Retinal pigment epithelial cell (primary cell): ENCODE results near the gene C9.
"Not testable (repeated sequence)": the region's sequence is repeated elsewhere in the genome, so short reads cannot be mapped to it uniquely, and the experiment has no call there.

Experiments
- DNase-seq: peaks from one replicate; pipeline ENCODE4 v3.0.0-alpha.2; 2010; ENCODE audit warnings: low read depth
- H3K4me3 ChIP-seq: 2 replicates; pipeline ENCODE4 v1.5.1; 2011; ENCODE audit warnings: mild to moderate bottlenecking, low read length, control low read depth, moderate library complexity
- TF ChIP-seq, protein P1 (sequence below): conservative IDR thresholded peaks from 2 replicates; pipeline ENCODE4 v1.5.1; 2011; ENCODE audit warnings: low read depth, low read length, control low read depth, inconsistent platforms

Gene C9

DNA sequence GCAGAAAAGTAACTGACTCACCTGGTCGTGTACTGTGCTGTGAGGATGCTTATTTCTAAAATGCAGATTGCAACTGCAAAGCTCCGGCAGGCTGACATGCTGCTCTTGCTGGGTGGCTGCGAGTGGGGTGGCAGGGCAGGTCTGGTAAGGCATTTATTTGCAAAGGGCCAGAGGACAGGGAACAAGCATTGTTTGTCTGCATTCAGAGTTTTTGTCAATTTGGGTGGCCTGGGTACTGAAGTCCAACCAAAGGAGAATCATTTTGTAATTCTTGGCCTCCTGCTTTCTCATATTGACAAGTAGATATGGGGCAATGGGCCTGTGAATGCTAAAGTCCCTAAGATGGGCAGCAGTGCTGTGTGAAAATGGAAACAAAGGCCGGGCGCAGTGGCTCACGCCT lies at the start of gene C9:
Gene C9, minus strand, starts transcription at position 129 of the 400 bp plus-strand sequence. Its CDS starts 31 bp downstream, at position 98.
- TF ChIP-seq, protein P1, sequence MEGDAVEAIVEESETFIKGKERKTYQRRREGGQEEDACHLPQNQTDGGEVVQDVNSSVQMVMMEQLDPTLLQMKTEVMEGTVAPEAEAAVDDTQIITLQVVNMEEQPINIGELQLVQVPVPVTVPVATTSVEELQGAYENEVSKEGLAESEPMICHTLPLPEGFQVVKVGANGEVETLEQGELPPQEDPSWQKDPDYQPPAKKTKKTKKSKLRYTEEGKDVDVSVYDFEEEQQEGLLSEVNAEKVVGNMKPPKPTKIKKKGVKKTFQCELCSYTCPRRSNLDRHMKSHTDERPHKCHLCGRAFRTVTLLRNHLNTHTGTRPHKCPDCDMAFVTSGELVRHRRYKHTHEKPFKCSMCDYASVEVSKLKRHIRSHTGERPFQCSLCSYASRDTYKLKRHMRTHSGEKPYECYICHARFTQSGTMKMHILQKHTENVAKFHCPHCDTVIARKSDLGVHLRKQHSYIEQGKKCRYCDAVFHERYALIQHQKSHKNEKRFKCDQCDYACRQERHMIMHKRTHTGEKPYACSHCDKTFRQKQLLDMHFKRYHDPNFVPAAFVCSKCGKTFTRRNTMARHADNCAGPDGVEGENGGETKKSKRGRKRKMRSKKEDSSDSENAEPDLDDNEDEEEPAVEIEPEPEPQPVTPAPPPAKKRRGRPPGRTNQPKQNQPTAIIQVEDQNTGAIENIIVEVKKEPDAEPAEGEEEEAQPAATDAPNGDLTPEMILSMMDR: no peak
- no peak for DNase-seq
- no peak within 1 kb of the TSS for H3K4me3 ChIP-seq

DNA sequence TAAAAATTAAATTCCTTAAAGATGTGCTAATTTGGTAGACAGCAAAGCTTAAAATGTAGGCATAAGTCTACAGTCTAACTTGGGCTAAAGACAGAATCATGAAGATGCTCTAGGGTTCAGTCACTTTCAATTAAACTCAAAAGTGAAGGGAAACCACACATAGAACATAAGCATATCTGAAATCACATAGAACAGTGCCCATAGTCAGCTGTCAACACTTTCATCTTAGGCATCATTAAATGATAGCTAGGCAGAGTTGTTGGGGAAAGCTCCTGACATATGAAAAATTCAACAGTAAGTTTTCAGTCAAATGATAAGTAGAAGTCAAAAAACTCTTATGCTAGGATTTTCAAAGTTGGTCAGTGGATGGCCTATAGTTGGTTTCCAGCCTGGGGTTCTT lies 49.5 kb upstream of the C9 start:
- TF ChIP-seq, protein P1: no peak
- DNase-seq: no peak
- no peak overlapping the region for H3K4me3 ChIP-seq

DNA sequence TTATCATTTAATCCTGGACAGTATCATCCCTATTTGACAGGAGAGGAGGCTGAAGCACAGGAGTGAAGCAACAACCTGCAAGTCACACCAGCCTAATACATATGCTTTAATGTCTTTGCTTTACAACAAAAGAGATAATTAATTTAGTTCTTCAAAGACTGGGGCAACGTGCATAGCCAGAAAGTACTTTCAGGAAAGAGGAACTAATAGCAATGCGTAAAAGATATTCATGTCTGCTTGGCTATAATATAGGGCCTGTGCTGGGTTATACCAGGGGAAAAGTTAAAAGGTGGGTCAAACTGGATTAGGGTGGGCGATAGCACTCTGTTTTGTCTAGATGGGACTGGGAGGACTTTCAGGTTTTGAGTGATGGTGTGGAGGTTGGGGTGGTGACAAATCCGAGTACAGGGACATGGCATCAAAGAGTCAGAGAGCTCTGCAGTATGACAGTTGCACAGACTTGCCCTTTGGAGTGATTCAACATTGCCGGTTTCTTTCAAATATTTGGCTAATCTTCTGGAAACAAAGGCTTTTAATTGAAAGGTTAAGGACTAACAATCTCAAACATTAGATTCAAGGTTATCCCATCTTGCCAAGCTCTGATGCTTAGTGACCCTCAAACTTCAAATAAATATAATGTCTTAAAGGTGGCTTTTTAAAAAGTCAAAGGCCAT lies 48.6 kb upstream of the C9 start:
- H3K4me3 ChIP-seq: no peak overlapping the region
- DNase-seq: no peak
- TF ChIP-seq, protein P1: no peak

DNA sequence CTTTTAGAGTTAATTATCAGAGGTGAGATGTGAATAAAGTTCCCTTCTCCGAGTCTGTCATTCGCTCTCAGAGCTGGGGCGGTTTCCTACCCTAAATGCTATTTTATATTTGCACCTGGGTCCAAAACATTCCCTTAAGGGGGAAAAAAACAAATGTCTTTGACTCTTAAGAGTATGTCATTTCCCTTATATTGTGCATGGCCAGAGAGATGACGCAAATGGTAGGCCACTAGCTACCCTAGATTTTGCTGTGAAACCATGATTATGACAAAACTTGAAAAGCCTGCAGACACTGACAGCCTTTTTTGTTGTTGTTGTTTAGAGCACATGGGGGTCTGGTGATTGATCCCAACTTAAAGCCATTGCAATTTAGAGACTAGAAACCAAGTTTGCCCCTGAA lies 47.7 kb upstream of the C9 start:
- DNase-seq: no peak
- TF ChIP-seq, protein P1: no peak

DNA sequence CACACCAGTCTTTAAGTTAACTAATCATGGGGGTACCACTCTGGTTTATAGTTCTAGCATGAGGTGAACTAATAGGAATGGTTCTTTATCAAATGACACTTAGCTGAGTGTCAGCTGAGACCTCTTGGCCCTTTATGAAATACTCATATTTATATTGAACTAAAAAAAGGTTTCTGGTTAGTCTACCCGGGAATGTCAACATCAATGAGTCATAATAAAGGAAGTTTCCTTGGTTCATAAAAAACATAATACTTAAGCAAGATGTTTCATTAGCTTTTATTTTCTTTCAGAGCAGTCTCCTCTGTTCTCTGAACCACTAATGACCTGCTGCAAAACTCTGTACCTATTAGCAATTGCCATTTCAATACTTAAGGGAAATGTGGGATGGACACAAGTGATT lies 46.8 kb upstream of the C9 start:
- no peak overlapping the region for H3K4me3 ChIP-seq
- no peak for DNase-seq
- TF ChIP-seq, protein P1: no peak

More for the DNA sequence above, 47.7 kb upstream of the C9 start:
- no peak overlapping the region for H3K4me3 ChIP-seq

DNA sequence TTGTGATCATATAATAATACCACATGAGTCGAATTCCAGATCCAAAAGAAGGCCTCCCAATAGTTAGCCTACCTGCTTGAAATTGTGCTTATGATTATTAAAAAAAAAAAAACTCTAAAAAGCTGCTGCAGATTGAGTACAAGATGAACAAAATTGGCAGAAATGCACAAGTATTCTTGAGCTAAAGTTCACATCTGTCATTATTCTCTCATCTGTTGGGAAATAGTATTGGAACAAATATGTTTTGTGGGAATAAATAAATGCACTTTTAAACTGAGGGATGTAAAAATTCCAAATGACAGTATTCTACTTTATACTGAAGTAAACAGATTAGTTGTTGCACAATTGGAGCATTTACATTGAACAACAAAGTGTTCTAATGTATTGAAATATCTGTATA lies 44.7 kb upstream of the C9 start:
- TF ChIP-seq, protein P1: no peak
- no peak for DNase-seq
- no peak overlapping the region for H3K4me3 ChIP-seq

DNA sequence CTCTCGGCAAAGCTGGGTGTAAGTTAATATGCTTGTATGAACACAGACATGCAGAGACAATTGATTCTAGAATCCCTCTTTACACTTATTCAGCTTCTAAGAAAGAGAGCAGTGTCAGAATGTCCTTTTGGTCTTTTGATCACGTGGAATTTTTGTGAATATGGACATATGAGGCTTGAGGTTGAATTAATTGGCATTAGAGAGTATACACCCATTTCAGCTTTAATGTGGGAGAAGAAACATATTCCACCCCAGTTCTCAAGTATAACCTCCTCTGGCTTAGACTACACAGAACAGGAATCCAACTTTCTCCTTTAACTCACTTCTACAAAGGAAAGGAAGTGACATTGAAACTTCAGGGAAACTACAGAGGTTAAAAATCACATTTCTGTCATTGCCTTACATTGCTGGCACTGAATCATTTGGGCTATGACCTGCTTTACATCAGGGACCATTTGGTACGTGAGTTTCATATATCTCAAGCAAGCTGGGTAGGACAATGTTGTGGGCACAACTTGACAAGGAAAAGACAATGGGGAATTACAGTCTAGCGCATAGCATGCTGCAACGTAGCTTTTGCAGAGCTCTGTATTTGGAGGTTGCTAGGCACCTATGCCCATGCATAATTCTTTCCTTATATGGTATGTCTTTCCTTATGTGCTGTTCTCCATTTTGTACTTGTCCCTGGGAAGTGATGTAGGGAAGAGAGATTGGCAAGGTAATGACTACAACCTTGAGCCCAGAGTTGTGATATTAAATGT lies 41.0 kb upstream of the C9 start:
- DNase-seq: no peak
- H3K4me3 ChIP-seq: no peak overlapping the region
- TF ChIP-seq, protein P1: no peak

DNA sequence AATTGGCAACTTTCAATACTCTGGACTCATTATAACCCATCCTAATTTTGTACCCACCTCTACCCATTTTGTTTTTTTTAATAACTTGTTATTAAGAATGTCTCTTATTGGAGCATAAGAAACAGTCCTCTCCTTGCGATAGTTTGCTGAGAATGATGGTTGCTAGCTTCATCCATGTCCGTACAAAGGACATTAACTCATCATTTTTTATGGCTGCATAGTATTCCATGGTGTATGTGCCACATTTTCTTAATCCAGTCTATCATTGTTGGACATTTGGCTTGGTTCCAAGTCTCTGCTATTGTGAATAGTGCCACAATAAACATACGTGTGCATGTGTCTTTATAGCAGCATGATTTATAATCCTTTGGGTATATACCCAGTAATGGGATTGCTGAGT lies 39.5 kb upstream of the C9 start:
- not testable (repeated sequence) for H3K4me3 ChIP-seq

DNA sequence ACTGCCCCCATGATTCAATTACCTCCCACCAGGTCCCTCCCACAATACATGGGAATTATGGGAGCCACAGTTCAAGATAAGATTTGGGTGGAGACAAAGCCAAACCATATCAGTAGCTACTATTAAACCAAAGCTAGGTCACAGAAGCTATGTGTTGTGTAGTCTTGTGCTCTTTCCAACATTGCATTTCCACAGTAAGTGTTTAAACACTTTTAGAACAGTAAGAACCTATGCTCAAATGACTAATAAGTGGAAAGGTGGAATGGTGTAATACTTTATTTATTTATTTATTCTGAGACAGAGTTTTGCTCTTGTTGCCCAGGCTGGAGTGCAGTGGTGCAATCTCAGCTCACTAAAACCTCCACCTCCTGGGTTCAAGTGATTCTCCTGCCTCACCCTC lies 37.8 kb upstream of the C9 start:
- not testable (repeated sequence) for DNase-seq, H3K4me3 ChIP-seq

More for the DNA sequence above, 39.5 kb upstream of the C9 start:
- DNase-seq: not testable (repeated sequence)
